ENCODE measurements around the gene PIGC.

- TF ChIP-seq YY1 (IDR thresholded peaks at IDR 0.05; ENCODE audit: insufficient read depth, insufficient read length) (no peak), SUZ12 (IDR thresholded peaks at IDR 0.05; ENCODE audit: extremely low read depth, insufficient read depth, insufficient read length) (no peak), ZNF274 (IDR thresholded peaks at IDR 0.05; ENCODE audit: low read depth, low read length) (no peak)
Observed at GRCh38 chr1:172488393-172488792, 44.5 kb upstream of the PIGC start.
